HepG2 (cell line): Measurements from ENCODE around the gene HEXD. TPM values are rescaled to one million over a fixed set of nuclear protein-coding genes. Genes with fewer than 3 reads are reported as not detected.
A peak's percentile ranks its signal among the peaks of the same experiment; 100 is the strongest.

Experiments
- AGO2 ChIP-seq: fragments of 200-400 bp; formaldehyde crosslinking; optimal IDR thresholded peaks from 2 replicates; pipeline ENCODE3; 2017; ENCODE audit warnings: mild to moderate bottlenecking, low read depth, low read length, moderate library complexity
- ATF3 ChIP-seq: sonication (generic); formaldehyde crosslinking; IDR thresholded peaks from 2 replicates; pipeline ENCODE4 v1.4.0; 2020; ENCODE audit warnings: missing genetic modification reagents
- CHD2 ChIP-seq: IDR thresholded peaks from 2 replicates; pipeline ENCODE4 v1.6.1; 2011; ENCODE audit warnings: low read depth, low read length, improper control_type of control experiment
- FOXA3 ChIP-seq: IDR thresholded peaks from 2 replicates; pipeline ENCODE4 v1.6.1; 2016; ENCODE audit warnings: missing genetic modification reagents, missing compliant biosample characterization
- KLF16 ChIP-seq, 2 experiments: sonication (generic) in 1 of 2; formaldehyde crosslinking in 1 of 2; IDR thresholded peaks; 2 replicates each; pipeline versions ENCODE4 v1.6.1 to v1.8.0; 2016 to 2023; ENCODE audit warnings: missing genetic modification reagents in 2 of 2, missing compliant biosample characterization in 1 of 2
- LRRFIP1 ChIP-seq: sonication (generic); formaldehyde crosslinking; conservative IDR thresholded peaks from 2 replicates; pipeline ENCODE4 v1.4.0; 2020; ENCODE audit warnings: missing genetic modification reagents
- NKX3-1 ChIP-seq: sonication (generic); formaldehyde crosslinking; IDR thresholded peaks from 2 replicates; pipeline ENCODE4 v1.5.0; 2020; ENCODE audit warnings: missing genetic modification reagents
- ONECUT2 ChIP-seq: sonication (generic); formaldehyde crosslinking; IDR thresholded peaks from 2 replicates; pipeline ENCODE4 v1.4.0; 2020; ENCODE audit warnings: missing genetic modification reagents
- SIN3A ChIP-seq: IDR thresholded peaks from 2 replicates; pipeline ENCODE4 v1.6.1; 2011; ENCODE audit warnings: low read depth, mild to moderate bottlenecking, control low read depth, low read length, borderline replicate concordance
- SMYD3 ChIP-seq: sonication (generic); formaldehyde crosslinking; IDR thresholded peaks from 2 replicates; pipeline ENCODE4 v1.8.1; 2023; ENCODE audit warnings: mild to moderate bottlenecking, missing genetic modification reagents
- SP4 ChIP-seq: sonication (generic); formaldehyde crosslinking; IDR thresholded peaks from 2 replicates; pipeline ENCODE4 v1.8.1; 2023; ENCODE audit warnings: mild to moderate bottlenecking, missing genetic modification reagents
- SRY ChIP-seq: sonication (generic); formaldehyde crosslinking; IDR thresholded peaks from 2 replicates; pipeline ENCODE4 v1.8.0; 2022; ENCODE audit warnings: mild to moderate bottlenecking, missing genetic modification reagents
- XRCC5 ChIP-seq: fragments of 200-400 bp; formaldehyde crosslinking; optimal IDR thresholded peaks from 2 replicates; pipeline ENCODE3; 2017; ENCODE audit warnings: mild to moderate bottlenecking, low read length
- ZBTB3 ChIP-seq: sonication (generic); formaldehyde crosslinking; IDR thresholded peaks from 2 replicates; pipeline ENCODE4 v1.4.0; 2020; ENCODE audit warnings: low read depth, mild to moderate bottlenecking, moderate library complexity, missing genetic modification reagents, borderline replicate concordance
- ZFAT ChIP-seq: sonication (generic); formaldehyde crosslinking; conservative IDR thresholded peaks from 2 replicates; pipeline ENCODE4 v1.8.1; 2023; ENCODE audit warnings: missing genetic modification reagents, inconsistent platforms
- ZNF337 ChIP-seq: sonication (generic); formaldehyde crosslinking; IDR thresholded peaks from 2 replicates; pipeline ENCODE4 v1.5.1; 2020; ENCODE audit warnings: missing genetic modification reagents, low read depth, mild to moderate bottlenecking, borderline replicate concordance
- ZNF33A ChIP-seq: sonication (generic); formaldehyde crosslinking; IDR thresholded peaks from 2 replicates; pipeline ENCODE4 v1.5.1; 2020; ENCODE audit warnings: missing genetic modification reagents, mild to moderate bottlenecking, moderate library complexity, borderline replicate concordance
- ZNF44 ChIP-seq: sonication (generic); formaldehyde crosslinking; IDR thresholded peaks from 2 replicates; pipeline ENCODE4 v1.5.1; 2020; ENCODE audit warnings: mild to moderate bottlenecking, missing genetic modification reagents
- ZNF530 ChIP-seq: sonication (generic); formaldehyde crosslinking; IDR thresholded peaks from 2 replicates; pipeline ENCODE4 v1.5.0; 2020; ENCODE audit warnings: low read depth, mild to moderate bottlenecking, missing genetic modification reagents
- ZNF547 ChIP-seq: sonication (generic); formaldehyde crosslinking; IDR thresholded peaks from 2 replicates; pipeline ENCODE4 v1.5.1; 2020; ENCODE audit warnings: mild to moderate bottlenecking, missing genetic modification reagents
- ZNF556 ChIP-seq: sonication (generic); formaldehyde crosslinking; IDR thresholded peaks from 2 replicates; pipeline ENCODE4 v1.4.0; 2020; ENCODE audit warnings: mild to moderate bottlenecking, missing genetic modification reagents, borderline replicate concordance
- ZNF703 ChIP-seq: sonication (generic); formaldehyde crosslinking; IDR thresholded peaks from 2 replicates; pipeline ENCODE4 v1.5.1; 2020; ENCODE audit warnings: missing genetic modification reagents, mild to moderate bottlenecking, moderate library complexity, borderline replicate concordance
- ZNF75D ChIP-seq: sonication (generic); formaldehyde crosslinking; IDR thresholded peaks from 2 replicates; pipeline ENCODE4 v1.8.1; 2023; ENCODE audit warnings: missing genetic modification reagents, mild to moderate bottlenecking, borderline replicate concordance
- ZNF891 ChIP-seq: sonication (generic); formaldehyde crosslinking; IDR thresholded peaks from 2 replicates; pipeline ENCODE4 v1.5.0; 2020; ENCODE audit warnings: mild to moderate bottlenecking, missing genetic modification reagents
- ZXDC ChIP-seq: sonication (generic); formaldehyde crosslinking; IDR thresholded peaks from 2 replicates; pipeline ENCODE4 v1.5.0; 2020; ENCODE audit warnings: mild to moderate bottlenecking, missing genetic modification reagents
- polyA plus RNA-seq, 8 experiments: library from polyadenylated mRNA; depleted of rRNA in 3 of 8; stranded (reverse) in 7 of 8; unstranded in 1 of 8; fragments of >200 nt; fragmentation: Illumina TruSeq in 4 of 8; extraction: Trizol in 4 of 8; gene quantifications; 2 replicates each; pipeline versions ENCODE4 v1.2.1 to v1.2.3, GENCODE V29; 2011 to 2016; ENCODE audit warnings: low read depth in 4 of 8, missing spikeins in 1 of 8, mixed read lengths in 1 of 8; ENCODE audit not compliant: insufficient read depth in 1 of 8
- total RNA-seq, 5 experiments: library from RNA; depleted of rRNA; stranded (reverse); fragments of >200 nt; fragmentation: Illumina TruSeq; extraction: Trizol; gene quantifications; 2 replicates each; pipeline ENCODE4 v1.2.3, GENCODE V29; 2016; ENCODE audit warnings: low read depth in 1 of 5

Gene HEXD
- total and polyA plus RNA-seq, 2 of the 13 experiments (the other 11 are each of a cell fraction or from before 2014, with no cell fraction given), result 22.3 to 41.8 TPM

- TF ChIP-seq ZXDC (CRISPR knock-in tag) (peak; percentile 95), ZFAT (CRISPR knock-in tag) (no peak), FOXA3 (CRISPR knock-in tag) (peak; percentile 6; the same call in 1 of the 2 replicates), SMYD3 (CRISPR knock-in tag) (peak; percentile 36; the same call in 1 of the 2 replicates), XRCC5 (peak; percentile 12), ATF3 (CRISPR knock-in tag) (peak; percentile 59; the same call in 1 of the 2 replicates), ZNF703 (CRISPR knock-in tag) (peak; percentile 84; the same call in 1 of the 2 replicates), ZNF891 (CRISPR knock-in tag) (peak; percentile 91; the same call in 1 of the 2 replicates), ZNF530 (CRISPR knock-in tag) (no peak; the same call in 1 of the 2 replicates), ZNF44 (CRISPR knock-in tag) (peak; percentile 81; the same call in 1 of the 2 replicates), LRRFIP1 (CRISPR knock-in tag) (no peak), CHD2 (no peak; the same call in 1 of the 2 replicates), SP4 (CRISPR knock-in tag) (peak; percentile 98), ZNF337 (CRISPR knock-in tag) (no peak; the same call in 1 of the 2 replicates), SRY (CRISPR knock-in tag) (peak; percentile 74; the same call in 1 of the 2 replicates), AGO2 (peak; percentile 98), ZNF75D (CRISPR knock-in tag) (no peak), KLF16 (CRISPR knock-in tag; IDR thresholded peaks at IDR 0.05) (peak; percentile 24 to 94; a peak in 2 of 4 replicates), ONECUT2 (no peak), ZBTB3 (CRISPR knock-in tag) (peak; percentile 96), NKX3-1 (CRISPR knock-in tag) (peak; percentile 85), SIN3A (peak; percentile 86; the same call in 1 of the 2 replicates), ZNF33A (CRISPR knock-in tag) (no peak), ZNF556 (CRISPR knock-in tag) (peak; percentile 99), ZNF547 (CRISPR knock-in tag) (peak; percentile 95)
These were observed 40.2 kb downstream of the HEXD start, which contains the start of gene NARF (continued) for GRCh38 chr17:82458179-82458884.
